Midbrain (tissue), 1 donor: Measurements from ENCODE around the gene NYNRIN.
"Not testable (repeated sequence)": the region's sequence is repeated elsewhere in the genome, so short reads cannot be mapped to it uniquely, and the experiment has no call there.

Experiments used
- DNase-seq: peaks from one replicate; lab custom pipeline; 2025; lab: John Stamatoyannopoulos, UW

NYNRIN gene

GRCh38 chr14:24369907-24370687 is 28.7 kb upstream of the NYNRIN start:
- DNase-seq, result no peak

GRCh38 chr14:24370748-24371147 is 28.1 kb upstream of the NYNRIN start:
- DNase-seq, result no peak

- DNase-seq, result not testable (repeated sequence)
Observed at GRCh38 chr14:24371605-24372004, 27.2 kb upstream of the NYNRIN start.

DNA sequence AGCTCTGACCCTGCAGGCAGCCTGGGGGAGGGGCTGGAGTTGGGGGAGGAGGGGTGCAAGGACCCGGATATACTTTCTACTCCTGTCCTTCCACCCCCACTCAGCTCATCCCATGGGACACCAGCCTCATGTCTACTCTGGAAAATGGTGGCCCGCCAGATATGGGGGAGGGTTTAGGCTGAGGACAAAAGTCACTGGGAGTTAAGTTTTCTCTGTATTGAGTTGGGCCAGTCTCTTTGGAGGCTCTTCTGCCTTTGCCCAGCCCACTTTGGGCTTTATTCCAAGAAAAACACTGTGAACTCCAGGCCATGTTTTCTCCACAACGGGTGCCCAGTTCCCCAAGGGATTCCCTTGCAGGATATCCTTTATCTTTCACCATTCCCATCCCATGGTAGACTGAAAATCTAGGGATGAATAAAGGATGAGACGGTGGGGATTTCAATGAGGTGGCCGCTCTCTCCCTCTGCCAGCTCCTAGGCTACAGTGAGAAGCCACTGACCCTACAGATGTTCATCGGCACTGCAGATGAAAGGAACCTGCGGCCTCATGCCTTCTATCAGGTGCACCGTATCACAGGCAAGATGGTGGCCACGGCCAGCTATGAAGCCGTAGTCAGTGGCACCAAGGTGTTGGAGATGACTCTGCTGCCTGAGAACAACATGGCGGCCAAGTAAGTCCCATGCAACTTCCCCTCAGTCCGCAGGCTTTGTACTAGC is 25.9 kb upstream of the NYNRIN start:
- no peak for DNase-seq

- DNase-seq, result no peak
Observed at GRCh38 chr14:24376448-24377070, 22.2 kb upstream of the NYNRIN start.

- no peak for DNase-seq
Observed at GRCh38 chr14:24377126-24377525, 21.7 kb upstream of the NYNRIN start.

DNA sequence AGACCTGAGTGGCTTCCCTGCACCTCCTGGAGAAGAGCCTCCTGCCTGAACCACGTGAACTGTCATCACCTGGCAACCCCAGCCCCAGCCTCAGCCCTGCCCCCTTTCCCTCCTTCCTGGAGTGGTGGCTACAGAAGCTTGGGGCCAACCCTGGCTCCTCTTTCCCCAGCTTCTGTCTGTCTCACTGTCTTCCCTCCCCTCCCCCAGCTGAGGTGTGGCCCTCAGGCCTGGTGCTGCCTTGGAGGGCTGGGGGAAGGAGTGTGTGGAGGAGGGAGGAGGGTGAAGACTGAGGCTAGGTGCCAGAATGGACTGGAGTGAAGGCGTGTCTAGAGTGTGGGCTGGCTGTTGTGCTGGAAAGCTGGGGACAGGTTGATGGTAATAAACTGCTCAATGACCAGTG is 21.1 kb upstream of the NYNRIN start:
- no peak for DNase-seq

DNA sequence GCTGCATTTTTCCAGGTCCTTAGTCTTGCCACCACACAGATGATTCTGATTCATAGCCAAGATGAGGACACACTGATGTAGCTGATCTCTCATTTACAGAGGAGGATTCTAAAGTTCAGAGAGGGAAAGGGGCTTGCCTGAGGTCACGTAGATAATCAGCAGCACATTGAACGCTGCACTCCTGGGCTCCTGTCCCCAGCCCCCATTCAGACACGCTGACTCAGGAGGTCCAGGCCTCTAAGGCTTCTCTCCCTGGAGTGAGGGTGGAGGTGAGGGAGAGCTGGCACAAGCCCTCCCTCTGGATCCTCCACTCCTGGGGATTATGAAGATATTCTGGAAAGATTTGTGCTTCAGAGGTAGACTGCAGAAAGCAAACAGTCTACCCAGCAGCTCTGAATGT is 20.5 kb upstream of the NYNRIN start:
- no peak for DNase-seq

- DNase-seq, result no peak
Observed at GRCh38 chr14:24378981-24379906, 19.6 kb upstream of the NYNRIN start.

- no peak for DNase-seq
Observed at GRCh38 chr14:24379907-24380730, 18.7 kb upstream of the NYNRIN start.

DNA sequence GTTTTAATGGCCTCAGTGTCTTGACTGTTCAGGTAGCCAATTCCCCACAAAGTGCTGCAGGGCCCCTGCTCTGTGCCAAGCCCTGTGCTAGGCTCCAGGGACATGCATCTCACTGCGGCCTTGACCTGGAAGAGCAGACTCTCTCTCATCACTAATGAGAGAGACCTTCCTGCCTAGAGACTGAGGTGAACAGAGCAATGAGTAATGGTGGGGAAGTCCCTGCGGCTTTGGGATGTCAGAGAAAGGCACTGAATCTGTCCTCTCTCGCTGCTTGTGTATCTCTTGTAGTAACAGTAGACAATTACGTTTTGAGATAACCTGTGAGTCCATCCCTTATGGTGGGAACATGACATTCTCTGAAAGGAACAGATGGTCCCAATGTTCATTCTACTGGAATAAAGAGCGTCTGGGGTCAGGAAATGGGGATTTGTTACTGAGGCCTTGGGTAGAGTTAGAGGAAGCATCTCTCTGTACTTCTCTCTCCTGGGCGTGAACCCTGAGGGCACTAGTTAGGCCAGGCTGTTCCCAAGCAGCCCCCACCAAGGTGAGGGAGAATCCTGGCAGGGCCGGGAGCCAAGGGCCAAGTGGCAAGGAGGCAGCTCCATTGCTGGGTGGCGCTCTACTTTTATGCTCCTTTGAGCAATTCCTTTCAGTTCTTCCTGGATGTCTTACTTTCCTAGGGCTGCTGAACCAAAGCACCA is 17.3 kb upstream of the NYNRIN start:
- no peak for DNase-seq

GRCh38 chr14:24382064-24382371 is 16.8 kb upstream of the NYNRIN start:
- DNase-seq, result no peak

- no peak for DNase-seq
Observed at GRCh38 chr14:24384169-24384568, 14.6 kb upstream of the NYNRIN start.

DNA sequence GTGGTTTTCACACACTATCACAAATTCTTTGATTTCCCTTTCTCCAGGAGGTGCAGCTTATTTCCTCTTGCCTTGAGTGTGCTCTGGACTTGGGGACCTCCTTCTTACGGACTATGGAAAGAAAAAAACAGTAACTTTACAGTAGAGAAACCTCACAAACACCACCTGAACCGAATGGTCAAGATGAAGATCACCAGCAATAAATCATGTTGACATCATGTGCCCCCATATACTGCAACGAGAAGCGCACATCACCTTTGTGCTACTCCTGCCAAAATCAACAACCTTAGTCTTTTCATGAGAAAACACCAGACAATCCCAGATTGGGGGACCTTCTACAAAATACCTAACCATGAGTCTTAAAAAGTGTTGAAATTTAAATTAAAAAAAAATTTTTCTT is 13.3 kb upstream of the NYNRIN start:
- DNase-seq, result no peak

DNA sequence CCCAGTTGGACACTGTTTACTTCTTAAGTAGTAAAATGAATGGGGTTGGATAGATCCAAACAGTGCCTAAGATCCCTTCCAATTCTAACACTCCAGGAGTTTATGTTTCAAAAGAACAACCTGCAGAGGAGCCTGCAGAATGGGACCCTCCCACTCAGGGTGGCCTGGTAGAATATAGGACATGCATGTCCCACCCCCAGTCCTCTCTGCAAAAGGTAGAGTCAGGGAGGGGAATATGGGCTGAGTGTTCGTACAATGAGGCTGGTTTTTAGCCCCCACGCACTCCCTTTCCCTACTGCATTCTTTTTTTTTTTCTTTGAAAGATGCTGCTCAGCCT is 11.8 kb upstream of the NYNRIN start:
- no peak for DNase-seq

DNA sequence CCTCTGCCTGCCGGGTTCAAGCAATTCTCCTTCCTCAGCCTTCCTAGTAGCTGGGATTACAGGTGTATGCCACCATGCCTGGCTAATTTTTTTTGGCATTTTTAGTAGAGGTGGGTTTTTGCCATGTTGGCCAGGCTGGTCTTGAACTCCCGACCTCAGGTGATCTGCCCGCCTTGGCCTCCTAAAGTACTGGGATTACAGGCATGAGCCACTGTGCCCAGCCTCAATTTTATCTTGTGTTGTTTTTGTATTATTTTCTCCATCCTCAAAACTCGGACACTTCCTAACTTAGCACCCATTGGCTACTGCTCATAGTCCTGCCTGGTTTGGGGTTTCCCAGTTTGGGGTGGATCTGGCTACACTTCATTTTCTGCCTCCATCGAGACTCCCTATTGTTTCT is 11.2 kb upstream of the NYNRIN start:
- DNase-seq, result not testable (repeated sequence)

GRCh38 chr14:24388474-24389179 is 10.2 kb upstream of the NYNRIN start:
- DNase-seq, result no peak

GRCh38 chr14:24389226-24389848 is 9.5 kb upstream of the NYNRIN start:
- no peak for DNase-seq

DNA sequence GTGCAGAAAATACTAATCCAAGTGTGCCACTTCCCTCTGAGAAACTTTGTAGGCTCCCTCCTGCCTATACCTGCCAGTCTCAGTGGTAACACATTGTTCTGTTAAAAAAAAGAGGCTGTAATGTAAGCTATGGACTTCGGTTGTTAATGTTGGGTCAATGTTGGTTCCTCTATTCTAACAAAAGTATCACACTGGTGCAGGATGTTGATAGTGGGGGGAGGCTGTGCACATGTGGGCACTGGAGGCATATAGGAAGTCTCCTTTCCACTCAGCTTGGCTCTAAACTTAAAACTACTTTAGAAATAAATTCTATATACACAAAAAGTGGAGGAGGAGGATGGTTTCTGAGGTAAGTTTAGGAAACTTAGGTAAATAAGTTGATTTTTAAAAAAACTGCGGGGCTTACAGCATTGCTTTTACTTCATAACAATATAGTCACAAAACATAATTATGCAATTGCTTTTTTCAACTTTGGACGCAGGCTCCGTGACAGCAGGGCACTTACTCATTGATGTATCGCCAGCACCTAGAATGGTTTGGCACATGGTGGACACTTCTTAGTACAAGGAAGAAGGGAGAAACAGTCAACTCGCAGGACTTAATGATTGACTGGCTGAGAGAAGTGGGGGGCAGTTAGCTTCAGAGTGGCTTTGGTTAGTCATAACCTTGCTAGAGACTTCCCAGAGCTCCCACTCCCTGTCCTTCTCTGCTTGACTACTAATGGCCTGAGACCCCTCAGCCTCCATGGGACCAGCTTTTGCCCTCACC is 7.9 kb upstream of the NYNRIN start:
- DNase-seq, result no peak
